GM15510 (cell line): ENCODE results near the gene SPATA13.

Source experiments
- POLR2A ChIP-seq: IDR thresholded peaks from 3 replicates; pipeline ENCODE4 v1.6.1; 2011; ENCODE audit warnings: borderline replicate concordance; ENCODE audit not compliant: insufficient read length; ENCODE audit errors: extremely low read depth

The SPATA13 gene

DNA sequence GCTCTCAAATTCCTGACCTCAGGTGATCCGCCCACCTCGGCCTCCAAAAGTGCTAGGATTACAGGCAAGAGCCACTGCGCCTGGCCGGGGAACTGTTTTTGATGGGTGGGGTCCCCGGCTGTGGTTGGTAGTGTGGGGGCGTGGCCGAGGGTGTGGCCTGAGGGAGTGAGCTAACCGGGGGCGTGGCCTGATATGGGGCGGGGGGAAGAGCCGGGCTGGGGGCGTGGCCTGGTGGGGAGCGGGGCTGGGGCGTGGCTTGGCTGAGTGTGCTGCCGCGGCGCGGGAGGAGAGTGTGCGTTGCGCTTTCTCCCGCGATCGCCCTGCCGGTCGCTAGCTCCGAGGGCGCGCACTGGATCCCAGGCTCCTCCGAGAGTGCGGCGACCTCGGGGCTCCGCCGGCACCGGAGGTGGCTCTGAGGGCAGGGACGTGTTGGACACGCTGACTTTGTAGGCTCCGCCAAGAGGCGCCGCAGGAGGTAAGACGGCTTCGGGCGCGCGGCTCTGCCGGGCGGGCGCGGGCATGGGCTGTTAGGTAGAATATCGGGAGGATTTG, at the start of gene SPATA13:
Gene SPATA13, plus strand, starts transcription at position 263 of the 552 bp plus-strand sequence. CDS start 62,210 bp downstream, outside the sequence.
- peak; percentile 43 for TF ChIP-seq POLR2A

- TF ChIP-seq POLR2A, result no peak
These were observed 47.7 kb upstream of the SPATA13 start for GRCh38 chr13:24112791-24113190.

GRCh38 chr13:24115671-24116070, 44.8 kb upstream of the SPATA13 start:
- no peak for TF ChIP-seq POLR2A

DNA sequence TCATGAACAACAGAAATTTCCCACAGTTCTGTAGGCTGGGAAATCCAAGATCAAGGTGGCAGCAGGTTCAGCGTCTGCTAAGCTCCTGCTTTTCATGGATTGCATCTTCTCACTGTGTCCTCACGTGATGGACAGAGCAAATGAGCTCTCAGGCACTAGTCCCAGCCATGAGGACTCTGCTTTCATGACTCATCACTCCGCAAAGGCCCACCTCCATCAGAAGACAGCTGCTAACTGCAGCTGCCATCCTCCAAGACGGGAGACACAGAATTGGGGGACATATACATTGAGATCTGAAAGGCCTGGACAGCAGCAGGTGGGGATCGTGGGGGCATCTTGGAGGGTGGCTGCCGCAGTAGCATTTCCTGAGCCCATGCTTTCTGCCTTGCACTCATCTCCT, 44.4 kb upstream of the SPATA13 start:
- TF ChIP-seq POLR2A, result no peak

DNA sequence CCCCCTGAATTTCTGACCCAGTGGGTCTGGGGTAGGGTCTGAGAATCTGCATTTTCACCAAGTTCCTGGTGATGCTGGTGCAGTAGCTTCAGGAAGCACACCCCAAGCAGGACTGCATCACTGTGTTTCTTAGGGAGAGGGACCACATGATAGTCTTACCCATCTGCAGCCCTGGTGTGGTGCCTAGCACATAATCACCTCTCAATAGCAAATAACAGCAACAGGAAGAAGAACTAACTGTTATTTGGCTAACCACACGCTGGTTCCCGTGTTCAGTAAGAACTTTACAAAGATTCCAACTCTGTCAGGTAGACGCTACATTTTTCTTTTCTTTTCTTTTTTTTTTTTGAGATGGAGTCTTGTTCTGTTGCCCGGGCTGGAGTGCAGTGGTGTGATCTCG, 41.9 kb upstream of the SPATA13 start:
- no peak for TF ChIP-seq POLR2A

GRCh38 chr13:24119626-24120508, 40.7 kb upstream of the SPATA13 start:
- no peak for TF ChIP-seq POLR2A

DNA sequence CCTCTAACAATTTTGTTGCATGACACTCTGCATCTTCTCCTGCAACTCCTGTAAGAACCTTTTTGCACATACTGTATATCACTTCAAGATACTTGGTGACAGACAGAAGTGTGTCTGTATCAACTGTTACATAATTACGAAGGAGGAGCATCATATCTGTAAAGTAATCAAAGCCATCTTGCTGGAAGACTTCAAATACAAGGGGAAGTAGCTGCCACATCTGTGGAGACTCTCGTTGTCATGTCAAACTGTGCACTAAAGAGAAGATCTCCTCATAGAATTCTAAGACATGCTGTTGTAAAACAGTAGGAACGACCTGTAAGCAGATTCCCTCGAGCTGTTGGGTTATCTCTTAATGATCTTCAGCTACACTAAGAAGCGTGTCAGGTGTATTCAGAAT, 38.0 kb upstream of the SPATA13 start:
- TF ChIP-seq POLR2A, result no peak

- TF ChIP-seq POLR2A, result no peak
These were observed 36.8 kb upstream of the SPATA13 start for GRCh38 chr13:24123761-24124160.

DNA sequence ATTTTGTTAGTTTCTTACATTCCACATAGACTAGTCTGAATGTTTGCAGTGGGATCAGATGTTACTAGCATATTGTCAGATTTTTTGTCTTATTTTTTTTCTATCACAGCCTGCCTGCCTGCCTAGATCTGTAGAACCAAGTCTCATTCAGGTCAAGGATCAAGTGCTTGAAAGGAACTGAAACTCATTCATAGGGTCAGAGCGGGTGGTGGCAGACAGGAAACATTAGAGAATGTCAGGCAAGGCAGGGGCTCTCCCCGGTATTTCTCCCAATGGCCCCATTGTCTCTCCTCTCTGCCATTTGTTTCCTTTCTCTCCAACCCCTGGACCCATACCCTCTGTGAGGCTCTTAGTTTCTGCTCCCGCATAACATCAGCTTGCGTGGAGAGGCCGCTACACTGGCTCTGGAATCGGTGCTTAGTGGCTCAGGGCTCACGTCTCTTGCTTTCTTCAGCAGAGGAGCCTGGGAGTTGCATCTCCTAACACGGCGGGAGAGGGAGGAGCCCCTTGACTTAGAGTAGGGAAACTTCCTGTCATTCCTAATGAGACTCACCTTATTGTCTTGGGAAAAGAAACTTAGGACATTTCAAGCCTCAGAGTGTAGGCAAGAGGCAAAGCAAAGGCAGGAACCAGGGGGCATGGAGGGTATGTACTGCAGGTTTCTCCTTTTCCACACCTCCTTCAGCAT, 35.6 kb upstream of the SPATA13 start:
- no peak for TF ChIP-seq POLR2A

DNA sequence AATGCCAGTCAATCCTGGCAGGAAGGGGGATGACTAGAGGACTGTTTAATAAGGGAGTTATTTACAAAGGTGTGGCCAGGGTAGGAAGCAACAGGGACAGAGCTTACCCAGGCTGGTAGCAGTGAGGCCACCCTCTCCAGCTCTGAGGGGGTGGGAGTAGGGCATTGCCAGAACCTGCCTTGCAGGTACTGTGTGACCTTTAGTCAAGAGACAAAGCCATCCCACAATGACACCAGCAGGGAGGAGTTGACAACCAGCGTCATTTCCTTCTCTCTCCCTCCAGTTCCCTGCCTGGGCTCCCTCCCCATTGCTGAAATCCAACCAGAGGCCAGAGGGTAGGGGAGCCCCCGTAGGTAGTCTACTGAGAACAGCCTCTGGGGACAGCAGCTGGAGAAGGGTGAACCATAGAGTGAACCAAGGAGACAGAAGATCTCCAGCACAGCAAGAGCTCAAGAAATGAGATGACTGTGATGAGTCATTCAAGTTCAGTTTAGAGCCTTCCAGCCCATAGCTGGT, 33.3 kb upstream of the SPATA13 start:
- no peak for TF ChIP-seq POLR2A

DNA sequence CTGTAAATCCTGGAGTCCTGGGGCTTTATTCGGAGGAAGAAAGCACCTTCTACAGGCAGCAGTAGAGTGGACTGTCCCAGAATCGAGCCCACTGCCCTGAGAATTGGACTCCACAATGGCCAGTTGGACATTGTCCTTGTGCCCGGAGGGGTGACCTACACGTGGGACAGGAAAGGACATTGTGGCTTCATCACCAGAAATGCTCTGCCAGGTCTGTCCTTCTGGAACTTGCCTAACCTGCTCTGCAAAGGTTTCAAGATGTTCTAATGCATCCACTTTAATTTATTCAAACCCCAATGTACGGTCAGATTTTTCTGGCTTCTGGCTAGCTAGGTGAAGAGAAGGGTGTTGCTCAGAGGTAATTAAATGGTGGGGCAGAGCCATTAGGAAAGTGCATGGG, 32.4 kb upstream of the SPATA13 start:
- no peak for TF ChIP-seq POLR2A

- TF ChIP-seq POLR2A, result no peak
These were observed 31.6 kb upstream of the SPATA13 start for GRCh38 chr13:24128962-24129361.

GRCh38 chr13:24129914-24130774, 30.4 kb upstream of the SPATA13 start:
- TF ChIP-seq POLR2A, result no peak

GRCh38 chr13:24131749-24132148, 28.8 kb upstream of the SPATA13 start:
- TF ChIP-seq POLR2A, result no peak
